Measurements from ENCODE around the gene RLBP1.

DNA sequence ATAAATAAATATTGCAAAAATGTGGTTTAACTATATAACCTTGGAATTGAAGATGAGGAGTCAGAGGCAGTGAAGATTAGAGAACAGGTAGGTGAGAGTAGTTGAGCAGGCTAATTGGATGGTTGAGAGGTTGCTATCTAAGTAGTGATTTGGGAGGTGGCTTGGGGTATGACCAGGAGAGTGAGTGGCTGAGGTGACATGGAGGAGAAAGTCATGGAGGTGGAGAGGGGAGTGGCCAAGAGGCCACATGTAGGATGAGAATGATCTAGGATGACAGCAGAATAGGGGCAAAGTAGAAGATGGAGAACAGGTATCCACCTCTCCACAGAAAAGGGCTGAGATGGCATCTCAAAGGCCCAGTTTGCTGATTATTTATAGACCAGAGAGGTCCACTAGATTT is 10.5 kb upstream of the RLBP1 start:
- TF ChIP-seq, protein P1, sequence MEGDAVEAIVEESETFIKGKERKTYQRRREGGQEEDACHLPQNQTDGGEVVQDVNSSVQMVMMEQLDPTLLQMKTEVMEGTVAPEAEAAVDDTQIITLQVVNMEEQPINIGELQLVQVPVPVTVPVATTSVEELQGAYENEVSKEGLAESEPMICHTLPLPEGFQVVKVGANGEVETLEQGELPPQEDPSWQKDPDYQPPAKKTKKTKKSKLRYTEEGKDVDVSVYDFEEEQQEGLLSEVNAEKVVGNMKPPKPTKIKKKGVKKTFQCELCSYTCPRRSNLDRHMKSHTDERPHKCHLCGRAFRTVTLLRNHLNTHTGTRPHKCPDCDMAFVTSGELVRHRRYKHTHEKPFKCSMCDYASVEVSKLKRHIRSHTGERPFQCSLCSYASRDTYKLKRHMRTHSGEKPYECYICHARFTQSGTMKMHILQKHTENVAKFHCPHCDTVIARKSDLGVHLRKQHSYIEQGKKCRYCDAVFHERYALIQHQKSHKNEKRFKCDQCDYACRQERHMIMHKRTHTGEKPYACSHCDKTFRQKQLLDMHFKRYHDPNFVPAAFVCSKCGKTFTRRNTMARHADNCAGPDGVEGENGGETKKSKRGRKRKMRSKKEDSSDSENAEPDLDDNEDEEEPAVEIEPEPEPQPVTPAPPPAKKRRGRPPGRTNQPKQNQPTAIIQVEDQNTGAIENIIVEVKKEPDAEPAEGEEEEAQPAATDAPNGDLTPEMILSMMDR (IDR thresholded peaks at IDR 0.05 in 8 of 11, conservative IDR thresholded peaks at IDR 0.05 in 3 of 11) = no peak
- no peak for TF ChIP-seq POLR2A (IDR thresholded peaks at IDR 0.05)
